MM.1S (cell line): ENCODE measurements around the gene NLRP1.

ENCODE experiments used
- CTCF ChIP-seq: fragments of 300-600 bp; sonication (generic); IDR thresholded peaks from 2 replicates; pipeline ENCODE4 v1.5.1; 2016; ENCODE audit warnings: antibody characterized with exemption, low read length, mixed read lengths
- EZH2 ChIP-seq: fragments of 300-600 bp; sonication (generic); optimal IDR thresholded peaks from 2 replicates; pipeline ENCODE3; 2017; ENCODE audit warnings: low read depth, mild to moderate bottlenecking, antibody characterized with exemption, low read length, mixed read lengths

GRCh38 chr17:5563456-5563855, 20.9 kb downstream of the NLRP1 start:
- no peak for TF ChIP-seq CTCF
- no peak for TF ChIP-seq EZH2
